GM12801 (cell line): ENCODE results near the gene WDFY1.

Experiments
- CTCF ChIP-seq: IDR thresholded peaks from one replicate; pipeline ENCODE4 v1.5.1; 2011; ENCODE audit warnings: control low read depth; ENCODE audit not compliant: insufficient read length; ENCODE audit errors: extremely low read depth

The WDFY1 gene

GRCh38 chr2:223971731-223972130 is 26.6 kb upstream of the WDFY1 start:
- no peak for TF ChIP-seq CTCF

- peak; percentile 70 for TF ChIP-seq CTCF
Observed at GRCh38 chr2:223970343-223971128, 25.4 kb upstream of the WDFY1 start.

- no peak for TF ChIP-seq CTCF
Observed at GRCh38 chr2:223969856-223970255, 24.7 kb upstream of the WDFY1 start.

- no peak for TF ChIP-seq CTCF
Observed at GRCh38 chr2:223969315-223969714, 24.2 kb upstream of the WDFY1 start.

GRCh38 chr2:223967981-223968380 is 22.8 kb upstream of the WDFY1 start:
- no peak for TF ChIP-seq CTCF

GRCh38 chr2:223959688-223960087 is 14.6 kb upstream of the WDFY1 start:
- TF ChIP-seq CTCF, result no peak

GRCh38 chr2:223957092-223957851 is 12.1 kb upstream of the WDFY1 start, which contains the start of gene MRPL44:
MRPL44 (plus strand) TSS chr2:223957463; CDS start chr2:223957473, 10 bp downstream.
- no peak for TF ChIP-seq CTCF
